GM12874 (cell line): Measurements from ENCODE around the gene SNX13.

ENCODE experiments used
- CTCF ChIP-seq: IDR thresholded peaks from 2 replicates; pipeline ENCODE4 v1.5.1; 2011; ENCODE audit warnings: low read depth, mild to moderate bottlenecking, control low read depth, low read length, moderate library complexity; ENCODE audit not compliant: insufficient read depth

SNX13 gene

GRCh38 chr7:17929647-17930395 is 10.5 kb downstream of the SNX13 start:
- TF ChIP-seq CTCF: no peak

GRCh38 chr7:17928055-17928454 is 12.2 kb downstream of the SNX13 start:
- TF ChIP-seq CTCF: no peak

GRCh38 chr7:17921857-17922416 is 18.4 kb downstream of the SNX13 start:
- no peak for TF ChIP-seq CTCF

- TF ChIP-seq CTCF: no peak
Measured at GRCh38 chr7:17917842-17918241, 22.5 kb downstream of the SNX13 start.

GRCh38 chr7:17916786-17917185 is 23.5 kb downstream of the SNX13 start:
- TF ChIP-seq CTCF: no peak

GRCh38 chr7:17915796-17916195 is 24.5 kb downstream of the SNX13 start:
- no peak for TF ChIP-seq CTCF

- no peak for TF ChIP-seq CTCF
Measured at GRCh38 chr7:17915168-17915567, 25.1 kb downstream of the SNX13 start.
